Spleen (tissue), 13 donors: ENCODE results near the gene ALS2. TPM values are rescaled to one million over a fixed set of nuclear protein-coding genes. Genes with fewer than 3 reads are reported as not detected.

Experiments used
- DNase-seq: peaks from one replicate; pipeline ENCODE4 v3.0.0-alpha.2; 2020
- H3K27ac ChIP-seq, 8 donors: fragments of 200-600 bp; sonication (generic) in 7 of 8; 1 replicate in 4 of 8; 2 replicates in 4 of 8; pipeline versions ENCODE4 v1.5.0 to v1.8.0; 2016 to 2021; ENCODE audit warnings: inconsistent platforms in 4 of 8, mild to moderate bottlenecking in 4 of 8, moderate library complexity in 1 of 8
- H3K27me3 ChIP-seq, 7 donors: fragments of 200-600 bp; sonication (generic) in 6 of 7; replicated peaks in 1 of 7; 1 replicate in 4 of 7; 2 replicates in 3 of 7; pipeline versions ENCODE4 v1.5.0 to v1.8.0; 2016 to 2021; ENCODE audit warnings: inconsistent platforms in 3 of 7, mild to moderate bottlenecking in 1 of 7
- H3K36me3 ChIP-seq, 6 donors: fragments of 200-600 bp; sonication (generic) in 5 of 6; 1 replicate in 4 of 6; 2 replicates in 2 of 6; pipeline versions ENCODE4 v1.5.0 to v1.8.0; 2016 to 2021; ENCODE audit warnings: inconsistent platforms in 2 of 6
- H3K4me1 ChIP-seq, 6 donors: fragments of 200-600 bp; sonication (generic) in 5 of 6; 1 replicate in 3 of 6; 2 replicates in 3 of 6; pipeline versions ENCODE4 v1.5.0 to v1.8.0; 2016 to 2021; ENCODE audit warnings: inconsistent platforms in 3 of 6
- H3K4me3 ChIP-seq, 8 donors: fragments of 200-600 bp; sonication (generic) in 7 of 8; 1 replicate in 4 of 8; 2 replicates in 4 of 8; pipeline versions ENCODE4 v1.5.0 to v1.8.0; 2016 to 2021; ENCODE audit warnings: inconsistent platforms in 4 of 8, mild to moderate bottlenecking in 4 of 8, moderate library complexity in 2 of 8
- H3K9me3 ChIP-seq, 8 donors: fragments of 200-600 bp; sonication (generic) in 7 of 8; 1 replicate in 4 of 8; 2 replicates in 4 of 8; pipeline versions ENCODE4 v1.5.0 to v1.8.0; 2016 to 2021; ENCODE audit warnings: inconsistent platforms in 4 of 8
- POLR2A ChIP-seq, 3 donors: fragments of 450-650 bp; IDR thresholded peaks; one replicate each; pipeline ENCODE4 v1.5.1; 2017; ENCODE audit warnings: antibody characterized with exemption in 3 of 3, mild to moderate bottlenecking in 1 of 3
- POLR2AphosphoS5 ChIP-seq, 3 donors: sonication (generic); formaldehyde crosslinking; IDR thresholded peaks; one replicate each; pipeline ENCODE4 v1.5.1; 2017; ENCODE audit warnings: antibody characterized with exemption in 3 of 3
- WGBS, 5 donors: extraction: QIAGEN DNeasy Blood & Tissue Kit in 3 of 5; methylation state at CpG; one replicate each; pipeline versions ENCODE4 v1.1.5 to v1.1.7; 2013 to 2018; 5-methylcytosine and 5-hydroxymethylcytosine counted together
- intact Hi-C: fragments of 100-400 bp; cut with DNase I; formaldehyde crosslinking; loops from one replicate; pipeline ENCODE4 v1.15.0; 2023; ENCODE audit warnings: low total_unique reads
- long read RNA-seq, 2 donors: transcript quantifications; one replicate each; lab custom pipeline, GENCODE V29; 2026
- polyA plus RNA-seq, 3 donors: library from polyadenylated mRNA; stranded (reverse); fragments of 200-250 nt; gene quantifications; one replicate each; pipeline ENCODE4 v1.2.1, GENCODE V29; 2013
- total RNA-seq, 7 donors: library from RNA; depleted of rRNA in 3 of 7; stranded (reverse); fragments of >200 nt in 3 of 7; fragmentation: NEBNext Ultra II Directional in 4 of 7; extraction: Animal tissue kit (Norgen Biotek cat#: 25700) in 4 of 7; gene quantifications; one replicate each; pipeline versions ENCODE4 v1.1.0 to v1.2.1, GENCODE V29; 2016 to 2021
- TF ChIP-seq, protein P1 (sequence below), 11 experiments: fragments of 200-600 bp in 7 of 11; fragments of 450-650 bp in 4 of 11; sonication (generic) in 4 of 11; IDR thresholded peaks in 8 of 11; conservative IDR thresholded peaks in 3 of 11; 1 replicate in 7 of 11; 2 replicates in 4 of 11; pipeline versions ENCODE4 v1.4.0 to v1.8.0; 2016 to 2021; ENCODE audit warnings: antibody characterized with exemption in 11 of 11, inconsistent platforms in 4 of 11, mild to moderate bottlenecking in 1 of 11
- donor health status: healthy with polysubstance abuse.
- donor health status: DM: no; HTN: no; CAD: no; lungs with moderate emphysema.
- donor health status: DM: no; HTN: no; CAD: no.
- donor health status: Bipolar disorder and iron deficiency.
- donor health status: healthy.
- donor health status: DM: no; HTN: no; CAD: no.
- donor health status: DM: yes; HTN: yes; CAD: no.

ALS2 gene
- total RNA-seq, result 10 to 100 TPM; 13.2 to 32.7 (median 18.4) TPM
- 1 to 10 TPM; 2.7 to 4.9 (median 3.3) TPM for polyA plus RNA-seq
- long read RNA-seq, donor 1, partial matches to known transcripts, result 0 of 1 reads
- long read RNA-seq, donor 1, other reads (novel, unspliced or antisense), result 0 of 1 reads
- long read RNA-seq, donor 2, full-length matches to known transcripts, result 3 of 3 reads
- long read RNA-seq, donor 2, partial matches to known transcripts, result 0 of 3 reads
- long read RNA-seq, donor 2, other reads (novel, unspliced or antisense), result 0 of 3 reads

DNA sequence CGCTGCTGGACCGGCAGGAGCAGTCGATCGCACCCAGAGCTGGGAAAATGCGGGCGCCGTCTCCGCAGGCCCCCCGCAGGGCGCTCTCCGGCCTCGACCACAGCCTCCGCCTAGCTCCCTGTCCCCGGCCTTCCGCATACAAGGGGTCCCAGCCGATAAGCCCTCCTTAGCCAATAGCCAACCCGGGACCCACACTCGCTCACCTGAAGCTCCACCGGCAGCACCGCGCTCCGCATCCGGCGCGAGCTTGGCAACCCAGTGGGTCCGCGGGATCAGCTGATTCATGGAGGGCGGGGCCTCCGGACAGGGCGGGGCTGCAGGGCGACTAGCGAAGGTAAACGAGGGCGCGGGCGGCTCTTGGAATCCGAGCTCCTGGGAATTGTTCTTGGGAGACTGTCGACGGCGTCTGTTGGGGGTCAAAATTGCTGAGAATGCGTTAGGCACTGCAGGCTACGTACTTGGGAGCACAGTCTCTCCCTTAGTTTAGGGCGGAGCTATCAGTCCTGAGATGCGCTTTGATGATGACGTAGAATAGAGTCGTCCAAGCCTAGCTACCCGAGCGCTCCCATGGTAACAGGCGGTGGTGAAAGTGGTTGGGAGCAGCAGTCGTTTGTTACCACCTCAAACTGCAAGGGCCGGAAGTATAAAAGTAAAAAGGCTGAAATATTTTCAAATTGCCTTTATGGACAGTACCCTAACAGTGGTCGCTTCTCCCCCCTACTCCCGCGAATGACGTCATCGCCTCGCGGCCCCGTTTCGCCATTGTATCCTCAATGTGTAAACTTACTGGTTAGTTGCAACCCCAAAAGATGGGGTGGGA is at the start of gene ALS2:
Gene ALS2 (minus strand): TSS at position 260 of the 820 bp plus-strand sequence. CDS start 12,048 bp downstream, outside the sequence.
- intact Hi-C loops, result no loop called here

DNA sequence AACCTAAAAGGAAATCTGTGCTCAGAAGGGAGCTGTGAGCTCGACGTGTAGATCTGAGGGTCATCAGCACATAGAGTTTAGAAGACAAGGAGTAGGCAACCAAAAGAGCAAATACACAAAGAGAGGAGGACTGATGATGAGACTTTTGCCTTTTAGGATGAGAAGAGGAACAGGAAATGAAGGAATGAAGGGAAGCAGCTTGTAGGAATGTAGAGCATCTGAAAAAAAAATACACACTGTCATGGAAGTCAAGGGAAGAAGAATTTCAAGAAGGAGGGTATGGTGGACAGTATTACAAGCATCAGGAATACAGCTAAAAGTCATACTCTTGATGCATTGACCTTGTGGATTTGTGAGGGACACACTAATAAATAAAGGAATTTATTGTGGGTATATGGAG is 47.5 kb upstream of the ALS2 start:
- no peaks in the 10 kb centered on the region for H3K4me1 ChIP-seq
- intact Hi-C loops, result no loop called here

More for the DNA sequence above, at the start of gene ALS2:
- TF ChIP-seq, protein P1, sequence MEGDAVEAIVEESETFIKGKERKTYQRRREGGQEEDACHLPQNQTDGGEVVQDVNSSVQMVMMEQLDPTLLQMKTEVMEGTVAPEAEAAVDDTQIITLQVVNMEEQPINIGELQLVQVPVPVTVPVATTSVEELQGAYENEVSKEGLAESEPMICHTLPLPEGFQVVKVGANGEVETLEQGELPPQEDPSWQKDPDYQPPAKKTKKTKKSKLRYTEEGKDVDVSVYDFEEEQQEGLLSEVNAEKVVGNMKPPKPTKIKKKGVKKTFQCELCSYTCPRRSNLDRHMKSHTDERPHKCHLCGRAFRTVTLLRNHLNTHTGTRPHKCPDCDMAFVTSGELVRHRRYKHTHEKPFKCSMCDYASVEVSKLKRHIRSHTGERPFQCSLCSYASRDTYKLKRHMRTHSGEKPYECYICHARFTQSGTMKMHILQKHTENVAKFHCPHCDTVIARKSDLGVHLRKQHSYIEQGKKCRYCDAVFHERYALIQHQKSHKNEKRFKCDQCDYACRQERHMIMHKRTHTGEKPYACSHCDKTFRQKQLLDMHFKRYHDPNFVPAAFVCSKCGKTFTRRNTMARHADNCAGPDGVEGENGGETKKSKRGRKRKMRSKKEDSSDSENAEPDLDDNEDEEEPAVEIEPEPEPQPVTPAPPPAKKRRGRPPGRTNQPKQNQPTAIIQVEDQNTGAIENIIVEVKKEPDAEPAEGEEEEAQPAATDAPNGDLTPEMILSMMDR (IDR thresholded peaks at IDR 0.05 in 8 of 11, conservative IDR thresholded peaks at IDR 0.05 in 3 of 11), result peak in 2 of 11 experiments; percentile 16 to 23
- TF ChIP-seq POLR2A (IDR thresholded peaks at IDR 0.05), result peak in 1 of 3 donors; percentile 29
- peak; percentile 88 to 94 (median 94) for TF ChIP-seq POLR2AphosphoS5 (IDR thresholded peaks at IDR 0.05)
- WGBS, 5 donors, result 0% methylated on average over 42 to 60 of the region's 60 CpGs
- Histone ChIP-seq H3K27ac (peak within 1 kb of the TSS; percentile 63 to 94 (median 88)), H3K36me3 (no peaks in the 10 kb centered on the region), H3K4me1 (peaks cover 7 to 44% (median 24%) of the 10 kb centered on the region in 6 donors), H3K9me3 (no peaks in the 10 kb centered on the region), H3K27me3 (peaks cover 0 to 14% (median 0%) of the 10 kb centered on the region in 7 donors), H3K4me3 (peak within 1 kb of the TSS; percentile 67 to 97 (median 89))
- peak; percentile 99 for DNase-seq

DNA sequence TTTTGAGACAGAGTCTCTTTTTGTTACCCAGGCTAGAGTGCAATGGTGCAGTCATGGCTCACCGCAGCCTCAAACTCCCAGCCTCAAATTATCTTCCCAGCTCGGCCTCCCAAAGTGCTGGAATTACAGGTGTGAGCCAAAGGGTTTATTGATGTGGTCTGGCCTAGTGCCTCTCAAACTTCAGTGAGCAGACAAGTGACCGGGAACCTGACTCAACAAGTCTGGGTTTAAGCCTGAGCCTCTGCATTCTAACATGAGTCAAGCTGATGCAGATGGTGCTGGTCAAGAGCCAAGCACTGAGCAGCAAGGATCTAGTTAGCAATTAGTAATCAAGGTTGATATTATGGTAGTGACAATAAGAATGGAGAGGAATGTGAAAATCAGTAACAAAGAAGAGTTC is 46.9 kb upstream of the ALS2 start:
- H3K27me3 ChIP-seq, result no peaks in the 10 kb centered on the region
- no peaks in the 10 kb centered on the region for H3K36me3 ChIP-seq
- WGBS, 5 donors, result 77 to 93% (median 86%) methylated on average over 3 of the region's 3 CpGs
- H3K4me3 ChIP-seq, result no peak overlapping the region
- TF ChIP-seq, protein P1 (IDR thresholded peaks at IDR 0.05 in 8 of 11, conservative IDR thresholded peaks at IDR 0.05 in 3 of 11), result no peak
- TF ChIP-seq POLR2A (IDR thresholded peaks at IDR 0.05) (no peak), POLR2AphosphoS5 (IDR thresholded peaks at IDR 0.05) (no peak)
- intact Hi-C loops, result no loop called here
- H3K27ac ChIP-seq, result no peak overlapping the region
- no peaks in the 10 kb centered on the region for H3K4me1 ChIP-seq
- no peaks in the 10 kb centered on the region for H3K9me3 ChIP-seq
- DNase-seq, result no peak

More for the DNA sequence above, 47.5 kb upstream of the ALS2 start:
- no peak for TF ChIP-seq POLR2AphosphoS5 (IDR thresholded peaks at IDR 0.05)
- Histone ChIP-seq H3K27me3 (no peaks in the 10 kb centered on the region), H3K27ac (no peak overlapping the region), H3K9me3 (no peaks in the 10 kb centered on the region), H3K4me3 (no peak overlapping the region), H3K36me3 (no peaks in the 10 kb centered on the region)
- WGBS, 5 donors, result 80 to 94% (median 83%) methylated on average over 2 of the region's 2 CpGs
- DNase-seq, result no peak

DNA sequence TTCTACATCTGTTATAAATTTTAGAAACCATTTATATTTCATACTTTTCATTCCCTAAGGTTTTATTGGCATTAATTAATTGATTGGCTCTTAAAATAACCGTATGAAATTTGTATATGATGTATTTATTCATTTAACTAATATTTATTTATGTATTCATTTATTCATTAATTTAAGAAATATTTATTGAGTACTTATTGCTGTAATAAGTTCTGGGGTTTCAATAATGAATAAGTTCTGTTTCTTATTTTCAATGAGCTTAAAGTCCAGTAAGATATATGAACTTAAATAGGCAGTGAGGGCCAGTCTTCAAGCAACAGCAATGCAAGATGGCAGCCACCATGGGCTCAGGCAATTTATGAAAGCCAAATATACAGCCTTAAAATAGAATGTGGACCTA is 43.5 kb upstream of the ALS2 start:
- intact Hi-C loops, result no loop called here
- H3K27me3 ChIP-seq, result no peaks in the 10 kb centered on the region
- no peaks in the 10 kb centered on the region for H3K9me3 ChIP-seq
- no peaks in the 10 kb centered on the region for H3K36me3 ChIP-seq
- no peaks in the 10 kb centered on the region for H3K4me1 ChIP-seq
- no peak overlapping the region for H3K27ac ChIP-seq
- H3K4me3 ChIP-seq, result no peak overlapping the region
- TF ChIP-seq POLR2A (IDR thresholded peaks at IDR 0.05) (no peak), POLR2AphosphoS5 (IDR thresholded peaks at IDR 0.05) (no peak)
- TF ChIP-seq, protein P1 (IDR thresholded peaks at IDR 0.05 in 8 of 11, conservative IDR thresholded peaks at IDR 0.05 in 3 of 11), result no peak
- DNase-seq, result no peak
- WGBS, 5 donors, result 74 to 83% (median 79%) methylated on average over 1 of the region's 1 CpG
